ENCODE measurements around the gene ZNF678.

The ZNF678 gene

DNA sequence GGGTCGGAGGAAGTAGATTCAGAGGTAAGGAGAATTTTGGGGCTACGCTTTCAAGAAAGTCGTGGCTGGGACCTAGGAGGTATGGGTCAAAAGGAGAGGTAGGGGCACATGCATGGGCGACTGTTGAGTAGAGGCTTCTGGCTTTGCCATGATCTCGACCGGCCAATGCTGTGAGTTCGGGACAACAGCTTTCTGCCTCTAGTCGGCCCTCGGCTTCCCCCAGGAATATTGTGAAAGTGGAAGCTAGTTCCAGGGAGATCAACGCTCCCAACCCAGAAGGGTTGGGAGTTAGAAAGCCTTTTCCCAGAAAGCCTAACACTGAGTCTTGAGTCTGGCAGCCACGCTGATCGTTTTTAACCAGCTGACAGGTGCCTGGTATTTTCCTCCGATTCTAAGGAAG lies 69.0 kb downstream of the ZNF678 start:
- no peak overlapping the region for H3K4me3 ChIP-seq (replicated peaks; ENCODE audit: low read depth, low read length)
- TF ChIP-seq, protein P1, sequence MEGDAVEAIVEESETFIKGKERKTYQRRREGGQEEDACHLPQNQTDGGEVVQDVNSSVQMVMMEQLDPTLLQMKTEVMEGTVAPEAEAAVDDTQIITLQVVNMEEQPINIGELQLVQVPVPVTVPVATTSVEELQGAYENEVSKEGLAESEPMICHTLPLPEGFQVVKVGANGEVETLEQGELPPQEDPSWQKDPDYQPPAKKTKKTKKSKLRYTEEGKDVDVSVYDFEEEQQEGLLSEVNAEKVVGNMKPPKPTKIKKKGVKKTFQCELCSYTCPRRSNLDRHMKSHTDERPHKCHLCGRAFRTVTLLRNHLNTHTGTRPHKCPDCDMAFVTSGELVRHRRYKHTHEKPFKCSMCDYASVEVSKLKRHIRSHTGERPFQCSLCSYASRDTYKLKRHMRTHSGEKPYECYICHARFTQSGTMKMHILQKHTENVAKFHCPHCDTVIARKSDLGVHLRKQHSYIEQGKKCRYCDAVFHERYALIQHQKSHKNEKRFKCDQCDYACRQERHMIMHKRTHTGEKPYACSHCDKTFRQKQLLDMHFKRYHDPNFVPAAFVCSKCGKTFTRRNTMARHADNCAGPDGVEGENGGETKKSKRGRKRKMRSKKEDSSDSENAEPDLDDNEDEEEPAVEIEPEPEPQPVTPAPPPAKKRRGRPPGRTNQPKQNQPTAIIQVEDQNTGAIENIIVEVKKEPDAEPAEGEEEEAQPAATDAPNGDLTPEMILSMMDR (IDR thresholded peaks at IDR 0.05; ENCODE audit: low read depth, low read length, missing control alignments) = no peak
- no peak for DNase-seq (ENCODE audit: extremely low read depth, low read depth)

DNA sequence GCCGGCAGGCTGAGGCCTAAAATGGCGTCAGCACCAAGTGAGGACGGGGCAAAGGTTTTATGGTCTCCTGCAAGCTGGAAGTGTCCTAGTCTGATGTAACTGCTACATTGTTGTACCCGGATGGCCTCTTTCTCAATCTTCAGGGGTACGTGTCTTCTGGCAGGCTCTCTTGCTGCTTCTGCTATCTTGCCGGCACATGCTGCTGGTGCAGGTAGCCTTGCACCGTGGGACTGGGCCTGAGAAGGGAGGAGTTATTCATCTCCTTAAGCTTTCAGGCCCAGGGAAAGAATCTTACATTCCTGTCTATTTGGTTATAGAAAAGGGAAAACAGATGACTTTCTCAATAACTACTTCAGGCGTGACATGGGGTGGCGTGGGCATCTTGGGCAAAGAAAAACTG lies 72.2 kb downstream of the ZNF678 start:
- DNase-seq (ENCODE audit: extremely low read depth, low read depth) = no peak
- TF ChIP-seq, protein P1 (IDR thresholded peaks at IDR 0.05; ENCODE audit: low read depth, low read length, missing control alignments) = no peak
- H3K4me3 ChIP-seq (replicated peaks; ENCODE audit: low read depth, low read length) = no peak overlapping the region

DNA sequence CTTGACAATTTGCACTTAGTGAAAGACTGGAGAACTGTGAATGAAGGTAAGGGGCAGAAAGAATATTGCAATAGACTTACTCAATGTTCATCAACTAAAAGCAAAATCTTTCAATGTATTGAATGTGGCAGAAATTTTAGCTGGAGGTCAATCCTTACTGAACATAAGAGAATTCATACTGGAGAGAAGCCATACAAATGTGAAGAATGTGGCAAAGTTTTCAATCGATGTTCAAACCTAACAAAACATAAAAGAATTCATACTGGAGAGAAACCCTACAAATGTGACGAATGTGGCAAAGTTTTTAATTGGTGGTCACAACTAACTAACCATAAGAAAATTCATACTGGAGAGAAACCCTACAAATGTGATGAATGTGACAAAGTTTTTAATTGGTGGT lies 91.1 kb downstream of the ZNF678 start:
- H3K4me3 ChIP-seq (replicated peaks; ENCODE audit: low read depth, low read length) = no peak overlapping the region
- no peak for DNase-seq (ENCODE audit: extremely low read depth, low read depth)
- TF ChIP-seq, protein P1 (IDR thresholded peaks at IDR 0.05; ENCODE audit: low read depth, low read length, missing control alignments) = no peak

DNA sequence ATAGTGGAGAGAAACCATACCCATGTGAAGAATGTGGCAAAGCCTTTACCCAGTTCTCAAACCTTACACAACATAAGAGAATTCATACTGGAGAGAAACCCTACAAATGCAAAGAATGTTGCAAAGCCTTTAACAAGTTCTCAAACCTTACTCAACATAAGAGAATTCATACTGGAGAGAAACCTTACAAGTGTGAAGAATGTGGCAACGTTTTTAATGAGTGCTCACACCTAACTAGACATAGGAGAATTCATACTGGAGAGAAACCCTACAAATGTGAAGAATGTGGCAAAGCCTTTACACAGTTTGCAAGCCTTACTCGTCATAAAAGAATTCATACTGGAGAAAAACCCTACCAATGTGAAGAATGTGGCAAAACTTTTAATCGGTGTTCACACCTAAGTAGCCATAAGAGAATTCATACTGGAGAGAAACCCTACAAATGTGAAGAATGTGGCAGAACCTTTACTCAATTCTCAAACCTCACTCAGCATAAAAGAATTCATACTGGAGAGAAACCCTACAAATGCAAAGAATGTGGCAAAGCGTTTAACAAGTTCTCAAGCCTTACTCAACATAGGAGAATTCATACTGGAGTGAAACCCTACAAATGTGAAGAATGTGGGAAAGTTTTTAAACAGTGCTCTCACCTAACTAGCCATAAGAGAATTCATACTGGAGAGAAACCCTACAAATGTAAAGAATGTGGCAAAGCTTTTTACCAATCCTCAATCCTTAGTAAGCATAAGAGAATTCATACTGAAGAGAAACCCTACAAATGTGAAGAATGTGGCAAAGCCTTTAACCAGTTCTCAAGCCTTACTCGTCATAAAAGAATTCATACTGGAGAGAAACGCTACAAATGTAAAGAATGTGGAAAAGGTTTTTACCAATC lies 91.7 kb downstream of the ZNF678 start:
- DNase-seq (ENCODE audit: extremely low read depth, low read depth) = no peak
- no peak overlapping the region for H3K4me3 ChIP-seq (replicated peaks; ENCODE audit: low read depth, low read length)
- TF ChIP-seq, protein P1 (IDR thresholded peaks at IDR 0.05; ENCODE audit: low read depth, low read length, missing control alignments) = no peak

DNA sequence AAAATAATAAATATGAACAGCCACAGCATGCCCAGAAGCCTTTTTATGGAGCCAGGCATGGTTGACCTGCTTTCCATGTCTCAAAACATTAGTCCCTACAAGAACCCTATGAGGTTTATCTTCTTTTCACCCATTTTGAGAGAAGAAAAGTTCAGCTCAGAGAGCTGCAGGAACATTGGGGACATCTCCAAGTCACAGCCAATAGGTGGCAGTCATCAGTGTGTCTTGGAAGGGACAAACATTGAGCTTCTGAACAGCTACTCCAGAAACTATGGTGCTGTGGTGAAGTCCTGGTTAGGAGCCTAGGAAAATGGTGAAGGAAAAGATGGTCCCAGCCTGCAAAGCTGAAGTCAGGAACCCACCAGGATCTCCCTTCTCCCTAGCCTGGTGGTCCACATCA lies 98.1 kb downstream of the ZNF678 start:
- TF ChIP-seq, protein P1 (IDR thresholded peaks at IDR 0.05; ENCODE audit: low read depth, low read length, missing control alignments) = no peak
- DNase-seq (ENCODE audit: extremely low read depth, low read depth) = no peak
- H3K4me3 ChIP-seq (replicated peaks; ENCODE audit: low read depth, low read length) = no peak overlapping the region

DNA sequence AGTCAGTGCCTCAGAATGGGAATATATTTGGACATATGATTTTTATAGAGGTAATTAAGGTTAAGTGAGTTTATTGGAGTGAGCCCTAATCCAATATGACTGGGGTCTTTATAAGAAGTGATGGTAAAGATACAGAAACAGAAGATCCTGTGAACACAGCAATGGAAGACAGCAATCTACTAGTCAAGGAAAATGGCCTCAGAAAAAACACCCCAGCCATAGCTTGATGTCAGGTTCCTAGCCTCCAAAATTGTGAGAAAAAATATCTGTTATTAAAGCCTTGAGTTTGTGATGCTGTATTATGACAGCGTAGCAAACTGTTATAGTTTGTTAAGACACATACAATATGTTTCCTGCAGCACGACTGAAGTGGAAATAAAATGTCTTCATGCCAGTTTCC lies 99.6 kb downstream of the ZNF678 start:
- DNase-seq (ENCODE audit: extremely low read depth, low read depth) = no peak
- TF ChIP-seq, protein P1 (IDR thresholded peaks at IDR 0.05; ENCODE audit: low read depth, low read length, missing control alignments) = no peak
- no peak overlapping the region for H3K4me3 ChIP-seq (replicated peaks; ENCODE audit: low read depth, low read length)
